Measurements from ENCODE around the gene GIMAP8. TPM values are rescaled to one million over a fixed set of nuclear protein-coding genes. Genes with fewer than 3 reads are reported as not detected.
"Not testable (repeated sequence)": the region's sequence is repeated elsewhere in the genome, so short reads cannot be mapped to it uniquely, and the experiment has no call there.

Gene GIMAP8
- total RNA-seq, 2 donors from 2014 or later, result not detected

GRCh38 chr7:150489782-150490181 lies 39.4 kb downstream of the GIMAP8 start:
- Histone ChIP-seq H3K27me3 (ENCODE audit: control insufficient read depth, insufficient read depth, low read length, poor library complexity, severe bottlenecking) (no peaks in the 10 kb centered on the region), H3K4me1 (ENCODE audit: control insufficient read depth, insufficient read depth, low read length) (no peaks in the 10 kb centered on the region), H3K9ac (ENCODE audit: extremely low read depth, low read length, poor library complexity, severe bottlenecking) (no peak overlapping the region), H3K27ac (ENCODE audit: low read depth, low read length) (no peak overlapping the region), H3K4me3 (ENCODE audit: low read length) (no peak overlapping the region), H3K9me3 (ENCODE audit: control insufficient read depth, low read length) (no peaks in the 10 kb centered on the region), H3K36me3 (ENCODE audit: control insufficient read depth, insufficient read depth, low read length) (no peaks in the 10 kb centered on the region)
- Mint-ChIP-seq H3K27me3 (ENCODE audit: insufficient read depth) (peaks cover 15% of the 10 kb centered on the region), H3K4me1 (no peaks in the 10 kb centered on the region), H3K9me3 (peaks cover 2% of the 10 kb centered on the region), H3K36me3 (ENCODE audit: low read depth) (no peaks in the 10 kb centered on the region), H3K27ac (no peak overlapping the region), H3K4me3 (no peak overlapping the region)
- WGBS, 2 experiments (ENCODE audit: insufficient coverage in 1 of 2, insufficient read length in 1 of 2), result 79 to 100% methylated on average over 1 of the region's 1 CpG
- no peak for DNase-seq
- TF ChIP-seq CTCF (conservative IDR thresholded peaks at IDR 0.05), result no peak

GRCh38 chr7:150493442-150493841 lies 43.0 kb downstream of the GIMAP8 start:
- not testable (repeated sequence) for H3K4me3 Mint-ChIP-seq; H3K4me3 ChIP-seq (ENCODE audit: low read length); H3K4me1 Mint-ChIP-seq; H3K4me1 ChIP-seq (ENCODE audit: control insufficient read depth, insufficient read depth, low read length); H3K27me3 ChIP-seq (ENCODE audit: control insufficient read depth, insufficient read depth, low read length, poor library complexity, severe bottlenecking); H3K36me3 ChIP-seq (ENCODE audit: control insufficient read depth, insufficient read depth, low read length); H3K9me3 ChIP-seq (ENCODE audit: control insufficient read depth, low read length); H3K27ac ChIP-seq (ENCODE audit: low read depth, low read length); H3K9ac ChIP-seq (ENCODE audit: extremely low read depth, low read length, poor library complexity, severe bottlenecking); H3K27ac Mint-ChIP-seq; H3K9me3 Mint-ChIP-seq; DNase-seq; H3K36me3 Mint-ChIP-seq (ENCODE audit: low read depth)
- 45% methylated on average over 1 of the region's 3 CpGs; no CpG with 5 or more reads in 1 of the 2 experiments for WGBS, 2 experiments (ENCODE audit: insufficient coverage in 1 of 2, insufficient read length in 1 of 2)
- H3K27me3 Mint-ChIP-seq (ENCODE audit: insufficient read depth), result peaks cover 21% of the 10 kb centered on the region

GRCh38 chr7:150502519-150502918 lies 52.1 kb downstream of the GIMAP8 start:
- no peaks in the 10 kb centered on the region for H3K36me3 ChIP-seq (ENCODE audit: control insufficient read depth, insufficient read depth, low read length)
- peaks cover 4% of the 10 kb centered on the region for H3K9me3 Mint-ChIP-seq
- H3K36me3 Mint-ChIP-seq (ENCODE audit: low read depth), result no peaks in the 10 kb centered on the region
- H3K27me3 ChIP-seq (ENCODE audit: control insufficient read depth, insufficient read depth, low read length, poor library complexity, severe bottlenecking), result no peaks in the 10 kb centered on the region
- no peak for TF ChIP-seq CTCF (conservative IDR thresholded peaks at IDR 0.05)
- no peak overlapping the region for H3K27ac Mint-ChIP-seq
- no peak overlapping the region for H3K4me3 ChIP-seq (ENCODE audit: low read length)
- no peak overlapping the region for H3K4me3 Mint-ChIP-seq
- no peaks in the 10 kb centered on the region for H3K9me3 ChIP-seq (ENCODE audit: control insufficient read depth, low read length)
- H3K4me1 ChIP-seq (ENCODE audit: control insufficient read depth, insufficient read depth, low read length), result no peaks in the 10 kb centered on the region
- peaks cover 20% of the 10 kb centered on the region for H3K27me3 Mint-ChIP-seq (ENCODE audit: insufficient read depth)
- no peak overlapping the region for H3K9ac ChIP-seq (ENCODE audit: extremely low read depth, low read length, poor library complexity, severe bottlenecking)
- H3K4me1 Mint-ChIP-seq, result no peaks in the 10 kb centered on the region
- DNase-seq, result no peak
- no peak overlapping the region for H3K27ac ChIP-seq (ENCODE audit: low read depth, low read length)

GRCh38 chr7:150503155-150503554 lies 52.7 kb downstream of the GIMAP8 start:
- no peak overlapping the region for H3K9ac ChIP-seq (ENCODE audit: extremely low read depth, low read length, poor library complexity, severe bottlenecking)
- Mint-ChIP-seq H3K4me3 (no peak overlapping the region), H3K36me3 (ENCODE audit: low read depth) (no peaks in the 10 kb centered on the region), H3K27ac (no peak overlapping the region), H3K4me1 (no peaks in the 10 kb centered on the region), H3K27me3 (ENCODE audit: insufficient read depth) (peaks cover 17% of the 10 kb centered on the region), H3K9me3 (peaks cover 4% of the 10 kb centered on the region)
- H3K36me3 ChIP-seq (ENCODE audit: control insufficient read depth, insufficient read depth, low read length), result no peaks in the 10 kb centered on the region
- WGBS, 2 experiments (ENCODE audit: insufficient coverage in 1 of 2, insufficient read length in 1 of 2), result 83 to 91% methylated on average over 4 of the region's 4 CpGs
- no peak for TF ChIP-seq CTCF (conservative IDR thresholded peaks at IDR 0.05)
- H3K27ac ChIP-seq (ENCODE audit: low read depth, low read length), result no peak overlapping the region
- no peaks in the 10 kb centered on the region for H3K9me3 ChIP-seq (ENCODE audit: control insufficient read depth, low read length)
- no peaks in the 10 kb centered on the region for H3K4me1 ChIP-seq (ENCODE audit: control insufficient read depth, insufficient read depth, low read length)
- no peak overlapping the region for H3K4me3 ChIP-seq (ENCODE audit: low read length)
- no peaks in the 10 kb centered on the region for H3K27me3 ChIP-seq (ENCODE audit: control insufficient read depth, insufficient read depth, low read length, poor library complexity, severe bottlenecking)
- DNase-seq, result no peak
